NCI-H2196 treated with DMSO at 0.1 percent for 48 hours (cell line): ENCODE data around the gene ACOXL.

Source experiments
- DNase-seq: peaks from one replicate; lab custom pipeline; 2025; ENCODE audit not compliant: unreplicated experiment; lab: John Stamatoyannopoulos, UW

The ACOXL gene

DNA sequence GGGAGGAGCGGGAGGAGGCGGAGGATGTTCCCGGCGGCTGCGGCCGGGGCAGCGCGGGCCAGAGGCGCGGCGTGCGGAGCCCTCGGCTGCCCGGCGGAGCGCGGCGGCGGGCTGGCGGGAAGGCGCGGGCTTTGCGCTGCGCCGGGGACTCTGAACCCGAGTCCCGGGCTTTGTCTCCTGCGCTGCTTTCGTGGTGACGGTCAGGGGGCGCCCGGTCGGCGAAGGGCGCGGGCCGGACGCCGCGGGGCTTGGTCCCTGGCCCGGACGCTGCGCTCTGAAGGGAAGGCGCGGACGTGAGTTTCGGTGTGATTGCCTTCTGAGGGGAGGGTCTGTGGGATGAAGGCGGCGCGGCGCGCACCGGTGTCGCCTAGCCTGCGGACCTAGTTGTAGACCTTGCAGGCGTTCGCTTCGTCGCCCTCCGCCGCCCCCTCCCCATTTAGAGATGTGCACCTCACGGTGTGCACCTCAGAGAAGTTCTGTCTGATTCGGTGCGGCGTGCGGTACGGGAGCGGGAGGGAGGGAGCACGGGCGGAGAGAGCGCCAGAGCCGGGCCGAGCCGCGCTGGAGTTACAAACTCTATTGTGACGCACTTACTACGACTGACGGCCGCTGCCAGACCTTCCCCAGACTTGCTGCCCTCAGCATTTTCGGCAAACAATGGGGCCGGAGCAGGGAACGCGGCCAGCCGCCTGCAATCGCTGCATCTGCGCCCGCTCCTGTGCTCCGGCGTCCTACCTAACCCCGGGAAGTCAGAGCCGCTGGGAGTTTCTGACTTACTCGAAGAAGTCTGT lies 390.5 kb downstream of the ACOXL start:
- peak; percentile 77 for DNase-seq

DNA sequence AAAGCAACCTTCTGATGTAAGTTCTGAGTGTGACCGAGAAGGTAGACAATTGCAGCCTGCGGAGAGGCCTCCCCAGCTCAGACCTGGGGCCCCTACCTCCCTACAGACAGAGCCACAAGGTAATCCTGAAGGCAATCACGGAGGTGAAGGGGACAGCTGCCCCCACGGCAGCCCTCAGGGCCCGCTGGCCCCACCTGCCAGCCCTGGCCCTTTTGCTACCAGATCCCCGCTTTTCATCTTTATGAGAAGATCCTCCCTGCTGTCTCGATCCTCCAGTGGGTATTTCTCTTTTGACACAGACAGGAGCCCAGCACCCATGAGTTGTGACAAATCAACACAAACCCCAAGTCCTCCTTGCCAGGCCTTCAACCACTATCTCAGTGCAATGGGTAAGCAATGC lies 391.4 kb downstream of the ACOXL start:
- no peak for DNase-seq

DNA sequence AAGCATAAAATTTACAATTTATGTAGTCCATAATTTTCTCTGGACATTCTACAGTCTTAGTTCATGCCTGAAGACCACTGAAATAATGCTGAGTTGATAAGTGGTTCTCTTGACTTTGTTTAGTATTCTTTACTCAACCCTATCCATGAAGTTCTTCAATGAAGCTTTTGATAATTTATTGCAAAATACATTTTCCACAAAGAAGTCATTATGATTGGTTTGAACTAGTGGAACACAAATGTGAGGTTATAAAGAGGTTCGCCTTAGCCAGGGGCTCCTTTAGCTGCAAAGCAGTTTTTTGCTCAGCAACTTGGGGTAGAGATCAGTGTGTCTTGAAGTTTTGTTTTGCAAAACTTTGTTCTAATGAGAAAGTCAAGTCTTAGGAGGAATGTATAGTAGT lies 394.2 kb downstream of the ACOXL start:
- no peak for DNase-seq

DNA sequence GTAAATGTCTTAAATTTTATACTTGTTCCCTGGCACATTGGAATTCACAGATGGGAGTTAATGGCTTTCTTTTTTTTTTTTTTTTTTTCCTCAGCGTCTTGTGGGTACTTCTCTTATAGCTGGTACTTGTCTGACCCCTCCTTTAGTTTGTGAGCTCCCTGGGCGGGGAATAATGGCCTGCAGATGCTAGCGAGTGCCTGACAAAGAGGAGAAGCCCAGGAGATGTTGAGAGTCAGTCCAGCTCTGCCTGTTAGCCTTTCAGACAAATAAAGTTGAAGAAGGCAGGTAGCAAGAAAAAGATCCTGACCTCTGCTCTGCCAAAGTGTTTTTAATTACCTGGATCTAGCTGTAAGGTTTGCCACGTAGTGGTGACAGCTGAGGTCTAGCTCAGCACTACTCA lies 395.0 kb downstream of the ACOXL start:
- DNase-seq, result no peak

DNA sequence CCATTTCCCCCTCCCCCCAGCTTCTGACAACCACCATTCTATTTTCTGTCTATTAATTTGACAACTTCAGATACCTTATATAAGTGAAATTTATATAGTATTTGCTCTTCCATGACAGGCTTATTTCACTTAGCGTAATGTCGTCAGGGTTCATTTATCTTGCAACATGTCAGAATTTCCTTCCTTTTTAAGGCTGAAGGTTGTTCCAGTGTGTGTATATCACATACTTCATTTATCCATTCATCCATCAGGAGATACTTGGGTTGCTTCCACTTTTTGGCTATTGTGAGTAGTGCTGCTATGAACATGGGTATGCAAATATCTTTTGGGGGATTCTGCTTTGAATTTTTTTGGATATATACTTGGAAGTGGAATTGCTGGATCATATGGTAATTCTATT lies 395.7 kb downstream of the ACOXL start:
- DNase-seq, result no peak

DNA sequence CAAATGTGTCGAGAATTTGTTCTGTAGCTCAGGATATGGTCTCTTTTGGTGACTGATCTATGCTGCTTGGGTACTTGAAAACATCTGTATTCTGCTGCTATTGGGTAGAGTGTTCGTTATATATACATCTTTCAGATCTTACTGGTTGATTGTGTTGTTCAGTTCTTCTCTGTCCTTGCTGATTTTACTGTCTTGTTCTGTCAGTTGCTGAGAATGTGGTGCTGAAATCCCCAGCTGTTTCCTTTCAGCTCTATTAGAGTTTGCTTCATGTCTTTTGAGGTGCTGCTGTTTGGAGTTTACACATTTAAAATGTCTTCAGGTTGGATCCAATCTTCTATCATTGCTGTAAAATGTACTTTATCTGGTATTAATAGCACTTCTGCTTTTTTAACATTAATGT lies 401.2 kb downstream of the ACOXL start:
- DNase-seq, result no peak

DNA sequence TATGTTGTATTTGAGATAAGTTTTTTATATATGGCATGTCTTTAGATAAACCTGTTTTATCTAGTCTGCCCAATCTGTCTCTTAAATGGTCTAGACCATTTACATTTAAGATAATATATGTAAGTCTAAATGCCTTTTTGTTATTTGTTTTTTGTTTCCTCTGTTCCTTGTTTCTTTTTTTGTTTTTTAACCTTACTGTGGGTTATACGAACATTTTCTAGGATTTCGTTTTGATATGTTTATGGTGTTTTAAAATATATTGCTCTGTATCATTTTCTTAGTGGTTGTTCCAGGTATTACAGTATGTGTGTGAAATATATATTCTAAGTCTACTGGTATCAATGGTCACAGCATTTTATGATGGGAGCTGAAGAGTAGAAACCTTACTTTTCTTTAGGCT lies 401.7 kb downstream of the ACOXL start:
- DNase-seq, result no peak

DNA sequence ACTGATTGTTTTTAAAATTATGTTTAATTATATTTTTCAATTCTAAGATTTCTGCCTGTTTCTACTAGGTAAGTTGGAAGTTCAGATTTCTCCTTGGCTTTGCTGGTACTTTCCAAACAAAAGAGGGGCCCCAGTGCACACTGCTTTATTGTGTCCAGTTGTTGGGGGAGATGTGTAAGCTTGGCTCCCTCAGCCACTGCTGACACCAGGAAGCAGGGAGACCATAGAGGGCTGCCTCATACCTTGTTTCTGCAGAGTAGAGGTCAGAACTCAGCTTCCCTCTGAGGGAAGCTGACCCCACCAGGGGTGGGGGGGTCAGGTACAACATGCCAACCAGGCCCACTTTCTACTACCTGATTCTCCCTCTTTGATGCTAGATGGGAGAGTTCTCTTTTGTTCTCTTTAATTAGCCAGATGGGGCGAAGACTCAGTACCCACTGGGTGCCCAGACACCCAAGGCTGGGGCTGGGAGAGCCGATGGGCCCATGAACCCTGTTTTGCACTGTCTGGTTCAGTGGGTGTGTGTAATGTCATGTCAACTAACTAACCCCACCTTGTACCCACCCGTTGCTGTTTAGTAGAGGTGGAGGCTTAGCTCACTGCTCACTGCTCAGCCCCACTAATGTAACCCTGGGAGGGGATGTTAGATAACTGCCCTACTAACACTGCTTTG lies 403.0 kb downstream of the ACOXL start:
- no peak for DNase-seq

DNA sequence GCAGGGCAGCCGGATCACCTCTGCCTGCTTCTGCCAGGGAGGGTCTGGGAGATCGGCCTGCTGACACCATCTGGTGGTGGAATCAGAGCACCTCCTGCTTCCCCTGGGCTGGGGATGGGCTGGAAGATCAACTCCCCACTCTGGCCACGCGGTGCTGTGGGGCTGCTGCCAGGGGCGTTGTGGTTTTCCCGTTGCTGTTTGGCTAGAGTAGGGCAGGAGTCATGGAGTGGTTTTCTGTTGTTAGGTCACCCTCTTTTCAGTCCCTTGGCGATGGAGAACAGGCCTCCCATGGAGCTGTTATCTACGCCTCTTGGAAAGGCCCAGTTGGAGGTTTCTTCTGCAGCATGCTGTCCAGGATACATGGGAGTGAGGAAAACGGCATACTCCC lies 403.5 kb downstream of the ACOXL start:
- no peak for DNase-seq

DNA sequence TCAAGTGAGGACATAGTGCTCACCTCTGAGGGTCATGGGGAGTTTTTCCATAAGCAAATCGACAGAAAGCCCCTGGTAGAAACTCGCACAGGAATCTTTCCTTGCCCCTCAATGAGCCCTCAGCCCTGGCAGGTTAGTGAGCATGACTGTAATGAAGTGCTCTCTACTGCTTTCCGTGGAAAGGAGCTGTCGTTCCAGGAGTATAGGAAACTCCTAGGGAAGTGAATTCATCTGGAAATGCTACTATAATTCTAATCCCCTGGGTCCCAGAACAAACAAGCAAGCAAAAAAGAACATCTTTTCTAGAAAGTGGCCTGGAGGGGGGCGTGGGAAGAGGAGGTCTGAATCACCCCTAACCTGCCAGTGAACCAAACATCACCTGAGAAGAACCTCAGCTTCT lies 406.5 kb downstream of the ACOXL start:
- DNase-seq, result no peak

DNA sequence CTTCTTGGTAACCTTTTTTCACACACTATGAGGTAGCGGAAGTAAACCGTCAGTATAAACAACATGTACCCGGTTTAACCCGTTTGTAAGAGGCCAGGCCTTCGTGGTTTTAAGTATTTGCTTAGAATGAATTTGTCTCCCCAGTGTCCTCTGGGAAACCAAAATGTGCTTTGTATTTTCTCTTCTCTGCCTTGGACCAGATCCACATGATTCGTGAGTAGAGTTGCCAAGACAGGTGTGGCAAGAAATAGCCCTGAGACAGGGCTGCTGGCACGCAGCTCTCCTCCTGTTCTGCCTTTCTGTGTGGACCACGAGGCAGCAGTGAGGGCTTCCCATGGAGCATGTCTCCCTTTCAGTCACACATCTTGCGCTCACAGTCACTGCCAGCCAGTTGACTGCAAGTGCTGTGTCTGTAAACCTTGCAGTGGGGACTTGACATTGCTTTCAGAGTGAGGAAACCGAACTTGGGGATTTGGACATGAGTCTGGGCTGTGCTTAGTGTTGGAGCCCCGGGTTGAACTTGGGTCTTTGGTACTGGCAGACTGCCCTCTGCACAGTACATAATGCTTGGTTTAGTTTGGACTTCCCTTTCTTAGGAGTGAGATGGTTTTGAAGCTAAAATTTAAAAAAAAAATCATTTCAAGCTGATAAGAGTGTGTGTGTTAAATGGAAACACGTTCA lies 407.4 kb downstream of the ACOXL start:
- DNase-seq, result peak; percentile 52

DNA sequence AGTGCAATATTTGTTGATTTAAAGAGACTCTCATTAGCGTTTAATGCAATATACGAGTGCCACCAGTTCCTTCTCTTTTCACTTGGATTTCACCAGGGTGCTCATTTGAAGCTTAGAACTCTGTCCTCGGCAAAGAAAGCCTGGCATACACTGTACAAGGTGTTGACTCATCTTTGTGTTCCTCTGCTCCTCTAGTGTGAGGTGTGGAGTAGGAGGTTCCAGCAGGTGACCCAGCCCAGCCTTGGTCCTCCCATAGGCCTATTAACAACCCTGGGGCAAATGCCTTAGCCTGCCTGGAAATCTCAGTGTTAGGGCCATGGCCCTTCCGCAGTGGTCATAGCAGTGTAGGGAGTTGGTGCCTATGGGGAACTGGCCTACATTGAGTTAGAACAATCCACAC lies 408.4 kb downstream of the ACOXL start:
- no peak for DNase-seq

DNA sequence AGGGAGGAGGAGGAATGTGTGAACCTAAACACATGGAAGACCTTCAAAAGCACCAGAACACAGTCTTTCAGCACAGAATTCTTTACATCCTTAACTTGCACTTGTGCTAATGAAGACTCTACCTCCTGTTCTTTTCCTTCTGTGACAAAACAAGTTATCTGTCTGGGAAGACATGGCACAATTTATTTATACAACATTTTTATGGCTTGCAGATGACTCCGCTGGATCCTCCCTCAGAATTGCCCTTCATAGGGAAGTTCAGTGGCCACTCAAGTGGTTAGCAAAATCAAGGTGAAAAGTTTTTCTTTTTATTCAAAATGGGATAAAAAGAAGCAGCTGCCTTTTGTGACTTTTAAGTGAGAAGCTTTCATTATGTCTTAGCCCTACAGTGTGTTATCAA lies 409.7 kb downstream of the ACOXL start:
- no peak for DNase-seq

DNA sequence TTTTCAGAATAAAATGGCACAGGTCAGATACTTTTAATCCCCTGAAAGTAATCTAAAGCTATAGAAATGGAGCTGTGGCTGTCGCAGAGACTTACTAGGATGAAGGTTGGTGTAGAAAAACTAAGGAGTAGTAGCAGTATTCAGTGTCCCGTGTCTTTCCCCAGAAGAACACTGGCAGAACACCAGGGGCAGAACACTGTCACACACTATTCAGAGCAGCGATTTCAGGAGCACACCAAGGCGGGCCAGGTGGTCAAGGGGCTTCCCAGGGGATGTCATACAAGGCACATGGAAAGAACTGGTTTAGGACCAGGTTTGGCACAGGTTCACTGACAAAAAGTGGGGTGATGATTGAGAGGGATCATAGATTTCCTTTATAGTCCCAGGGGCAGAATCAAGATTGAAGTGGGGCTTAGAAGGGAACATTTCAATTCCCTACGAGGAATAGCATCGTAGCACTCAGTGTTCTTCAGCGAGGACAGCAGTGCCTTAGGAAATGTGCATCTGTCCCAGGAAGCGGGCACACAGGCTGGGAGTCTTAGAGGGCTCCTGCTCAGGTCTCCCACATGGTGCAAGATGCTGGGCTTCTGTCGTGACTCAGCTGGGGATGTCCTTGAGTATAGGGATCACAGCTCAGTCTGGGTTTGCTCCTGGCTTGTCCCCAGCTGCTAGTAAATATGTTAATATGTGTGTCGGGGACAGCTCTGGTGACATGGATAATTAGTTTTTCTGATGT lies 410.9 kb downstream of the ACOXL start:
- DNase-seq, result no peak

DNA sequence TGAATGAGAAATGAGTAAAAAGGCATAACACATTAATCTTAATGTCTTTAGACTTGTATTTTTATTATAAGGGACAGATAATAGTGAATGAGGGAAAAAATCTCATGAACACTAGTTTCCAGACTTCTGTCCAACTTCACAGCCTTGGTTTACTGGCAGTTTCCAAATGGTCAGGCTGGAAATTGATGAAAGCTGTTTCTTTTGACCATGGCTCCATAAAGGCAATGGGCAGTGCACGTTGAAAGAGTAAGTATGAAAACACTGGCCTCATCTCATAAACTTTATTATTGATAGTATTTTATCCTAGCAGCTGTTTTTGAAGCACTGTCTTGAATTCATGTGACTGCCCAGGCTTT lies 411.4 kb downstream of the ACOXL start:
- no peak for DNase-seq

DNA sequence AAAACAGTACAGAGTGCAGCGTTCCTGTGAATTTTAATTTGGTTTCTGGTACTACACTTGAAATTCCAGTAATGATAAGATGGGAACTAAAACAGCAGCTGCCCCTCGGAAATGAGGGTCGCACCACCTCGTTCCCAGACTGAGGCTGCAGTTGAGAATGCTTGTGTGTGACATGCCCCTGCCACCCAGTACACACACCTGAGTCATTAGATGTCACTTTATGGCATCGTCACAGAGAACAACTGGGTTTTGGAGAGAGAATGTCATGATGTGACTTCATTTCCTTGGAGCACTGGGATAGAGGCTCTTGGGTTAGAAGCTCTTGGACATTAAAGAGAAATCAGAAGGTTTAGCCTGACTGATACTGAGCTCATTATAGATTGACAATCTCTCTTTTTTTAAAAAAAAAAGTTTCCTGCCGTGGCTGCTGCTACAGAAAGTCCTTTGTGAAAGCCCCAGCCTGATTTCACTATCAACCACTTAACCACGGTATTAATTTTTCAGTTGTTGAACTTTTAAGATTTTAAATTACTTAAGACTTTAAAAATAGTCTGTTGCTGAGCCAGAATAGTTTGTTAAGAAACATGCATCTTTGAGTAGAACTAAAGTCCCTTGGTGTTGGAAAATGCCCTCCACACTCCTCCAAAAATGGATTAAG lies 412.9 kb downstream of the ACOXL start:
- no peak for DNase-seq

DNA sequence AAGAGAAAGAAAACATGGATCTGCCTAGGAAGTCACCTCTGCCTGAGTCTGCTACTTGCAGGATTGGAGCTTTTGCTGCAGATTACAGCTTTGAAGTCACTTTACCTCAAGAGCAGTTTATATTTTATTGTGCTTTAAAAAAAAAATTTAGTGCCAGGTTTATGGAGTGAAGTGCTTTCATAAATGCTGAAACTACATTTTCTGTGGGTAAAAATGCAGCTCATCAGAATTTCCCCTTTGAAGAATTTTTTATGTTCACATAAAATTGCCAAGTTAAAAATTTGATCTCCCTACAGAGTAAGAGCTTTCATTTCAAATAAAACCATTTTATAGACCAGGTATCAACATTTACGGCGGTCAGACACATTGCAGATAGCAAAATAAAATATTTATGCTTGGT lies 413.6 kb downstream of the ACOXL start:
- no peak for DNase-seq

DNA sequence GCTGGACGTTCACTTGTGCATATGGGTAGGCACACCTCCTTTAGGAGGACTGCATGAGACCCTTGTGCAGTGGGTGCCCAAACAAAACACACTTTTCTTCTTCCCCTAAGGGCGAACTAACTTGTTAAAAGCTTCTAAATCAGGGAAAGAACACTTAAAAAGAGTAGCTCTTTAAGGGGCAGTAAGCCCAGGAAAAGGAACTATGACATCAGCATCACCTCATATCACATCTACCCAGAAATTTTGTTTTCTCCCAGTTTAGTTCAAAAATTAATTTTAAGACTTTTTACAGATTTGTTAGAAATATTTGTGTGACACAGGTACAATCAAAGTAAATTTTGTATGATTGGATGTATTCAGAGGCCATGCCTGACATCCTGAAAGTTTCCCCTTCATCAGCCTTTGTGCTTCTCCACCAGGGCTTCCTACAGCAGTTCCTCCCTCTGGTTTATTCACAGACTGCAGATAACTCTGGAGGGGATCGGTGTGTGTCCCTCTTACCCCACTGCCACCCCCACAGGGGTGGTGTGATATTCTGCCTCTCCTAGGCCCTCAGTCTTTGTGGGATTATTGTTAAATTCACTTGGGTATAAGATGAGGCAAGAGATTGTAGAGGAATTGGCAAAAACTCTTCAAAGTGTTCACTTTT lies 416.0 kb downstream of the ACOXL start:
- no peak for DNase-seq

DNA sequence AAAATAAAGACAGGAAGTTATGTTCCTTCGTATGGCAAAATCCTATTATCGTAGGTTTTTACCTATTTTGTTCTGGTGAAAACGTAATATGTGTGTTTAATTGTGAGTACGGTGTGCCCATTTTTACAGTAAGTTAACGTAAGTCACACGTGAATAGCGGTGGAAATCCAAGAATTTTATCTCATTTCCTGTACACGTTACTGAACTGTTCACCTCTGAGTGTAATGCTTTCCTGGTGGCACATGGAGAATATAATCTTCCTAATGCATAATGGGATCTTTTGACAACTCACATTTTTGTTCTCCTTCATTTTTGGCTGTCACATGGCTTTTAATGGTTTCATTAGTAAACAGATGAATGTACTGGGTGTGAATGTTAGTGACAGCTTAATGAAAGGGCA lies 416.6 kb downstream of the ACOXL start:
- DNase-seq, result no peak

DNA sequence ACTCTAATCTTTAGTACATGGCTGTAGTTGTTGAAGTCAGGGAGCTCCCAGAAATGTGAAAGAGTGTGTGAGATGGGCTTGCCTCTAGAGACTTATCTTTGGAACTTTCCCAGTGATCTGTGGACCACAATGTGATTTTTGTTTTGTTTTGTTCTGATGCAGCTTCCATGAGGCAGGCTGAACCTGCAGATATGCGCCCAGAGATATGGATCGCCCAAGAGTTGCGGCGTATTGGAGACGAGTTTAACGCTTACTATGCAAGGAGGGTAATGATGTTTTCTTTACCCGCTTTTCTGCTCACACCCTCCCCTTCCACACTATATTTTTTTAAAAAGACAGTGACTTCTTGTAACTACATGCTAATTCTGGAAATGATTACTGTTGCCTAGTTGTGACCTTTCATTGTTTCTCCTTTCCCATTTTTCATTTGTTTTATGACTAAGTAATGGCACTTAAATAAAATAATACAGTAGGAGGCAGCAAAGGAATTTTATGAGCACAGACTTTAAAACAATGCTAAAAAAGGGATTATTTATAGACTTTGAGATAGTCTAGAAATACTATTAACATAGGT lies 417.6 kb downstream of the ACOXL start:
- DNase-seq, result no peak
